ENCODE measurements around the gene SPATA45. TPM values are rescaled to one million over a fixed set of nuclear protein-coding genes. Genes with fewer than 3 reads are reported as not detected.

SPATA45 gene
- total and polyA plus RNA-seq, 2 of the 13 experiments (the other 11 are each of a cell fraction or from before 2014, with no cell fraction given): 0.17 to 0.64 TPM

GRCh38 chr1:212797681-212798080 lies 49.8 kb downstream of the SPATA45 start:
- no peak overlapping the region for H3K27ac ChIP-seq (ENCODE audit: extremely low read length, insufficient read depth, low read length)
- H3K4me2 ChIP-seq (ENCODE audit: low read depth, low read length): no peak overlapping the region
- CTCF ChIA-PET (ENCODE audit: low intra/inter-chr PET ratio, low total read pairs): no interaction called here
- H3K4me3 ChIP-seq (replicated peaks in 1 of 3; ENCODE audit: insufficient read depth in 1 of 3, low read depth in 2 of 3, low read length in 3 of 3): no peak overlapping the region
- POLR2A ChIA-PET: no interaction called here
- H3K9me3 ChIP-seq (ENCODE audit: low read length): no peaks in the 10 kb centered on the region
- H3K27me3 ChIP-seq (ENCODE audit: control insufficient read depth in 1 of 2, insufficient read depth in 2 of 2, low read length in 2 of 2): no peaks in the 10 kb centered on the region
- FAIRE-seq (no peak), ATAC-seq (no peak), DNase-seq (ENCODE audit: low spot score) (no peak)
- H3K4me1 ChIP-seq (ENCODE audit: insufficient read depth, low read length): peaks cover 35% of the 10 kb centered on the region
- intact Hi-C loops (cut with micrococcal nuclease; ENCODE audit: unreplicated experiment) (no loop called here), in situ Hi-C loops (cut with HindIII; ENCODE audit: extremely low pct_ligation_motif_present, low pct_unique_long_range_greater_than_20kb) (no loop called here)
- H3K79me2 ChIP-seq (ENCODE audit: insufficient read depth, low read length): no peaks in the 10 kb centered on the region
- 100% methylated on average over 3 of the region's 3 CpGs for WGBS (ENCODE audit: low lambda C conversion rate)
- TF ChIP-seq PRDM15 (CRISPR knock-in tag; IDR thresholded peaks at IDR 0.05): no peak
- H2AFZ ChIP-seq (ENCODE audit: low read length): no peak overlapping the region
- no peaks in the 10 kb centered on the region for H4K20me1 ChIP-seq (ENCODE audit: insufficient read depth, low read length)
- peaks cover 1 to 15% of the 10 kb centered on the region in 2 experiments; a peak in 3 of 5 replicates for H3K36me3 ChIP-seq (replicated peaks in 1 of 2; ENCODE audit: control insufficient read depth in 1 of 2, insufficient read depth in 2 of 2, low read length in 2 of 2)
- no TSS peak for BruUV-seq (replicated peaks)
- H3K9ac ChIP-seq (ENCODE audit: insufficient read depth, low read depth, low read length): no peak overlapping the region

GRCh38 chr1:212794561-212795014 lies 52.9 kb downstream of the SPATA45 start:
- peaks cover 15% of the 10 kb centered on the region for H3K79me2 ChIP-seq (ENCODE audit: insufficient read depth, low read length)
- peak overlapping the region; percentile 54 for H3K4me2 ChIP-seq (ENCODE audit: low read depth, low read length)
- no TSS peak for BruUV-seq (replicated peaks)
- peak overlapping the region; percentile 46 for H3K9ac ChIP-seq (ENCODE audit: insufficient read depth, low read depth, low read length)
- H3K4me3 ChIP-seq (replicated peaks in 1 of 3; ENCODE audit: insufficient read depth in 1 of 3, low read depth in 2 of 3, low read length in 3 of 3): no peak overlapping the region
- intact Hi-C loops (cut with micrococcal nuclease; ENCODE audit: unreplicated experiment): loop anchor here (5.0 kb wide), 1 partner anchor 203 kb away; no protein-coding TSS in a partner anchor
- FAIRE-seq (no peak), ATAC-seq (no peak), DNase-seq (ENCODE audit: low spot score) (peak; percentile 47)
- no peaks in the 10 kb centered on the region for H3K9me3 ChIP-seq (ENCODE audit: low read length)
- H2AFZ ChIP-seq (ENCODE audit: low read length): no peak overlapping the region
- ChIA-PET POLR2A (interaction anchor here (1.2 to 5.9 kb wide), 4 partner anchors 34 to 65 kb away, joined by 3 to 80 read pairs (median 26); partner anchors contain the start of gene FLVCR1), CTCF (ENCODE audit: low intra/inter-chr PET ratio, low total read pairs) (no interaction called here)
- in situ Hi-C loops (cut with HindIII; ENCODE audit: extremely low pct_ligation_motif_present, low pct_unique_long_range_greater_than_20kb): no loop called here
- peaks cover 0 to 5% of the 10 kb centered on the region in 2 experiments; a peak in 2 of 5 replicates for H3K36me3 ChIP-seq (replicated peaks in 1 of 2; ENCODE audit: control insufficient read depth in 1 of 2, insufficient read depth in 2 of 2, low read length in 2 of 2)
- peaks cover 49% of the 10 kb centered on the region for H3K4me1 ChIP-seq (ENCODE audit: insufficient read depth, low read length)
- no peaks in the 10 kb centered on the region; a peak in 1 of 5 replicates for H3K27me3 ChIP-seq (ENCODE audit: control insufficient read depth in 1 of 2, insufficient read depth in 2 of 2, low read length in 2 of 2)
- H4K20me1 ChIP-seq (ENCODE audit: insufficient read depth, low read length): no peaks in the 10 kb centered on the region; the same call in 1 of the 2 replicates
- WGBS (ENCODE audit: low lambda C conversion rate): 35% methylated on average over 1 of the region's 1 CpG
- H3K27ac ChIP-seq (ENCODE audit: extremely low read length, insufficient read depth, low read length): peak overlapping the region; percentile 66
- TF ChIP-seq, protein P1, sequence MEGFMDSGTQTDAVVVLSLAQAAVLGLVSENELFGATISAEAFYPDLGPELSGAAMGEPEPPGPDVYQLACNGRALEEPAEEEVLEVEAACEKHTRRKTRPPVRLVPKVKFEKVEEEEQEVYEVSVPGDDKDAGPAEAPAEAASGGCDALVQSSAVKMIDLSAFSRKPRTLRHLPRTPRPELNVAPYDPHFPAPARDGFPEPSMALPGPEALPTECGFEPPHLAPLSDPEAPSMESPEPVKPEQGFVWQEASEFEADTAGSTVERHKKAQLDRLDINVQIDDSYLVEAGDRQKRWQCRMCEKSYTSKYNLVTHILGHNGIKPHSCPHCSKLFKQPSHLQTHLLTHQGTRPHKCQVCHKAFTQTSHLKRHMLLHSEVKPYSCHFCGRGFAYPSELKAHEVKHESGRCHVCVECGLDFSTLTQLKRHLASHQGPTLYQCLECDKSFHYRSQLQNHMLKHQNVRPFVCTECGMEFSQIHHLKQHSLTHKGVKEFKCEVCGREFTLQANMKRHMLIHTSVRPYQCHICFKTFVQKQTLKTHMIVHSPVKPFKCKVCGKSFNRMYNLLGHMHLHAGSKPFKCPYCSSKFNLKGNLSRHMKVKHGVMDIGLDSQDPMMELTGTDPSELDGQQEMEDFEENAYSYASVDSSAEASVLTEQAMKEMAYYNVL (CRISPR knock-in tag; IDR thresholded peaks at IDR 0.05; ENCODE audit: borderline replicate concordance): no peak
- TF ChIP-seq ELF3 (CRISPR knock-in tag; IDR thresholded peaks at IDR 0.05) (peak; percentile 39; the same call in 1 of the 2 replicates), FOXP1 (IDR thresholded peaks at IDR 0.05) (no peak), FOXP1 (CRISPR knock-in tag; IDR thresholded peaks at IDR 0.05) (peak; percentile 44; the same call in 1 of the 2 replicates), ZNF296 (CRISPR knock-in tag; conservative IDR thresholded peaks at IDR 0.05) (no peak), EP300 (IDR thresholded peaks at IDR 0.05; ENCODE audit: low read depth in 2 of 2, low read length in 2 of 2) (peak in 1 of 2 experiments; percentile 59; a peak in 2 of 4 replicates), EP300 (CRISPR knock-in tag; IDR thresholded peaks at IDR 0.05; ENCODE audit: borderline replicate concordance) (no peak), FLYWCH1 (CRISPR knock-in tag; IDR thresholded peaks at IDR 0.05) (no peak), JARID2 (CRISPR knock-in tag; IDR thresholded peaks at IDR 0.05; ENCODE audit: insufficient replicate concordance) (no peak), EZH2 (conservative IDR thresholded peaks at IDR 0.05; ENCODE audit: low read depth, low read length) (no peak), FOSL1 (CRISPR knock-in tag; IDR thresholded peaks at IDR 0.05; ENCODE audit: borderline replicate concordance) (no peak), NBN (conservative IDR thresholded peaks at IDR 0.05) (no peak), ATF7 (IDR thresholded peaks at IDR 0.05) (no peak), ATF7 (CRISPR knock-in tag; IDR thresholded peaks at IDR 0.05) (no peak)

Measured in HepG2 (cell line).